Measurements from ENCODE around the gene NPAS2.

Gene NPAS2

DNA sequence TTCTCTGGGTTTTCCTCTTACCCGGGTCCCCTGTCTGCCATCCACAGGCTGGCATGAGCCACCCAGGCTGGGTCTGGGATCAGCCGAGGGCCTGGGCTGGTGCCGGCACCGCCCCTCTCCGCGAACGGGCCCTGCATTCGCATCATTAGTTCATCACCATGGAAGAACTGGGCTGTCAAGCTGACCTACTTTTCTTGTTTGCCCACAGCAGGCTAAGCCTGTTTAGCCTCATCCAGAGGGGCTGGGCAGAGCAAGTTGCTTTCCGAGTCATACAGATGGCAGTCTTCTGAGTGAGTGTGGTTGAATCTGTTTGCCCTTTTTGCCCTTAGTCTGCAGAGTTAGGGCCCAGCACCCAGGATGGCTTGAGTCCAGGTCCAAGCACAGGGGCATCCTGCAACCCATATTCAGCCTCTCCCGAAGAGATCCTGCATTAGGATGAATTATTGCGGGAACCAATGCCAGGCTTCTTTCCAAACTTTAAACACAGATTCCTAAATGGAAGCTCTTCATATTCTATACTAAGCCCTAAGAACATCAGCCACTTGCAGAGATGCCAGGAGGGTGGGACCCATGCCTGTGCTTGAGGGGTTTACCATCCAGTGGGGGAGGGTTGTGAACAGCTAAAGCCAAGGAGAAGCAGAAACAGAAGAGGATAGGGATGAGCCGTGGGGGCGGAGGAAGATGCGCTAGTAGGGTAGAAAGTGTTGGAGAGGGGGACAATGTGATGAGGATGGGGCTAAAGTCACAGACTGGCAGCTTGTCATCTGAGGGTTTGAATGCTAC, 68.0 kb downstream of the NPAS2 start:
- DNase-seq, result no peak

DNA sequence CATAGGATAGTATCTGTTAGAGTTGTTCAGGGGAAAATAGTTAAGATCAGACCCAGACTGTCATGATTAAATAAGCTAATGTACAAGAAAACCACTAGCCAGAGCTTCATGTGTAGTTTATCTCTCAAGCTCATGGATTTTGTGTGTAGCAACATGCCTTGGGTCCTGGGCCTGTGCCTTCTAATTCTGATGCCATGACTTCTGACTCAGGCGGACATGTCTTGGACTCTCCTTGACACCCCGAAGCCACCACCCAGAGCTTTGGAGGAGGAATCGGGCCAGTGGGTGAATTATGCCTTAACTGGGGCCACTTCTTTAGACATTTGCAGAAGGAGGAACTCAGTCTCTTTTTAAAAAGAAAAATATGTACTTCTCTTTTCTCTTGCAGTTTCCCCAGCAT, 68.7 kb downstream of the NPAS2 start:
- no peak for DNase-seq

DNA sequence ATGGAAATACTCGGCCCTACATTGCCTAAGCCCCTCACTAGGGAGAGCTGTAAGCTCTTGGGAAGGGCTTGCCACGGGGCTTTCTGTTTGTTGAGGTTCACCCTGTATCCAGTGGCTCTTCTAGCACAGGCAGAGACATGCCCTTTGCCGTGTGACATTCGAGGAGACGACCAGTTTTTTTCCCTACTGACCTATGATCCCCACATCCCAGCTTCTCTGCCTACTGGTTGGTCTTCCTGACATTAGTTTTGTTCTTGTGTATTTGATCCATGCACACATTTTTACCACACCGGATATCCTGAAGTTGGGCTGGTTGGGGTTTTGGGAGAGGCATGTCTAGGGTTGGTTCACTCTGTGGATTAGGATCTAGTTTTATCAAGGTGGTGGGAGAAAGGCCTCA, 69.3 kb downstream of the NPAS2 start:
- no peak for DNase-seq

GRCh38 chr2:100891906-100892642, 72.1 kb downstream of the NPAS2 start:
- DNase-seq, result no peak

- no peak for DNase-seq
Observed at GRCh38 chr2:100893392-100894104, 73.6 kb downstream of the NPAS2 start.

GRCh38 chr2:100894105-100894795, 74.3 kb downstream of the NPAS2 start:
- DNase-seq, result no peak

DNA sequence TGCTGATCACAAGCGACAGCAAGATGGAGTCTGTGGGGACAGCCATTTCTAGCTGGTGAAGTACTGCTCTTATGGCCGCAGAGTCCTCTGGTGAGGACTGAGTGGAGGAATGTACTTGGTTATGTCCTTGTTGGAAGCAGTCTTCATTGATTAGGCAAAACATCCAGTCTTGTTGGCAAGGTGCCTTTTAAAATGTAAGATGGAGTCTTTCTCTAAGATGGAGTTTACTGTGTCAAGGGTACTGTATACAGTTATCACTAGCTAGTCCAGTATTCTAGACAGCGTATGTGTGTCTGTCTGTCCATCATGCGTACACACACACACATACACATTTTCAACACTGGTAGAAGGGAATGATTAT, 74.8 kb downstream of the NPAS2 start:
- DNase-seq, result no peak

DNA sequence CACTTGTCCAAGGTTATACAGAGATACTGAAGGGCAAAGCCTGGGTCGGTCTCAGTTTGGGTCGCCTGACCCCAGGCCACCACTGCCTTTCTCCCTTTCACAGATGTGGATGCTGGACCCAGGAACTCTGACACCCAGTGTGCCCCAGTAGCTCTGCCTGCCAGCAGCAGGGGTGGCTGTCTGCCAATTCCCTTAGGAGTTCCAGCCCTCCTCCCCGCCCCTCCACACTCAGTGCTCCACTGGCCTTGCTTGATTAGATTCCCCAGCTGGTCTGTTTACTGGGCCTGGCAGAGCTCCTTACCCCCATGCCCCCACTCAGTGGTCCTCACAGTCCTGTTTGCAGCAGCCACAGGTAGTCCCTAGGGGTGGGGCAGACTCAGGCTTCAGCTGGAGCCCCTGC, 75.5 kb downstream of the NPAS2 start:
- DNase-seq, result no peak

- DNase-seq, result no peak
Observed at GRCh38 chr2:100895934-100896685, 76.2 kb downstream of the NPAS2 start.

DNA sequence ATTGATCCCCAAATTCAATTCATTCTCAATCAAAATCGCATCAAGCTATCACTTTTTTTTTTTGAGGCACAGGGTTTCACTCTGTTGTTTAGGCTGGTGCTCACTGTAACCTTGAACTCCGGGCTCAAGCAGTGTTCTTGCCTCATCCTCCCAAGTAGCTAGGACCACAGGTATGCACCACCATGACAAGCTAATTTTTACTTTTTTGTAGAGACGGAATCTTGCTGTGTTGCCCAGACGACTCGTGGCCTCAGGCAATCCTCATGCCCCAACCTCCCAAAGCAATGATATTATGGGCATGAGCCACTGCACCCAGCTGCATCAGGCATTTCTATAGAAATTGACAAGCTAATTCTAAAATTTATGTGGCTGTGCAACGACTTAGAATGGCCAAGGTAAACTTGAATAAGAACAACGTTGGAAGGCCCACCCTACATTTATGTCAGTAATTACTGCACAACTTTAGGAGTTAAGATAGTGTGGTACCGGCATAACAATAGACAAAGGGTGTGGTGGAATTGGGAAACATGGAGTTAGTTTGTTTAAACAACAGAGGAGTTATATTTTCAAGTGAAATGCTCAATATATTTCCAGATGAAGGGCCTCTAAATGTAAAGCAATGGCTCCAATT, 78.2 kb downstream of the NPAS2 start:
- no peak for DNase-seq

DNA sequence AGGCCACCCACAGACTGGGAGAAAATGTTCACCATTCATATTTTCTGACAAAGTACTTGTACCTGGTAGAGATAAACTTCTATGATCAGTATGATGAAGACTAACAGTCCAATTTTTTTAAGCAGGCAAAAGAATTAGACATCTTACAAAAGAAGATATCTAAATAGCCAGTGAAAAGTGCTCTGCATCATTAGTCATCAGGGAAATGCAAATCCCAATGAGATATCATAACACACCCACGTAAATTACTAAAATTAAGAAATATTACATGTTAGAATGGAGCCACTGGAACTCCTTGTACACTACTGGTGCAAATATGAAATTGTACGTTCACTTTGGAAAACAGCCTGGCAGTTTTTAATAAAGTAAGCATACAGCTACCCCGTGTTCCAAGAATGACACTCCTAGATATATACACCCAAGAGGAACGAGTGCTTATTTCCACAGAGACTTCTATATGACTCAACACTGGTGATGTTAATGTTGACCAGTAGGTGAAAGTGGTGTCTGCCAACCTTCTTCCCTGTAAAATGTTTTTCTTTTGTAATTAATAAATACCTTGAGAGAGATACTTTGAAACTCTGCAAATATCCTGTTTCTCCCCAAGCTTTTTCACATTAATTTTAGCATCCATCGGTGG, 80.3 kb downstream of the NPAS2 start:
- no peak for DNase-seq

GRCh38 chr2:100902817-100903405, 83.0 kb downstream of the NPAS2 start:
- no peak for DNase-seq

- DNase-seq, result no peak
Observed at GRCh38 chr2:100903534-100904258, 83.8 kb downstream of the NPAS2 start.

GRCh38 chr2:100905132-100905805, 85.3 kb downstream of the NPAS2 start:
- DNase-seq, result no peak

GRCh38 chr2:100906131-100906530, 86.2 kb downstream of the NPAS2 start:
- no peak for DNase-seq

DNA sequence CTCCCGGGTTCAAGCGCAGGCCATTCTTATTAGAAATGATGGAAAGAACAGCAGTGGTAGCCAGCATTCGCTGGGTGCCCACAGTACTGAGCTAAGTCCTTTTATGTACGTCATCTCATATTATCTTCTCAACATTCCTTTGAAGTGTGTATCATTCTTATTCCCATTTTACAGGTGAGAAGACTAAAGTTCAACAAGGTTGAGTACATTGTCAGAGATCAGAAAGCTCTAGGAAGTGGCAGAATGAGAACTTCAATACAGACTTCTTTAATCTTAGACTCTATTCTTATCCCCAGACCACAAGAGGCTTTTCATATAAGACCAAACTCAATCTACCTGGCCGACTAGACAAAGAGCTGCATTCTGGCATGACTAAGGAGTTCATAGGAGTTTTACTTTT, 86.7 kb downstream of the NPAS2 start:
- no peak for DNase-seq

DNA sequence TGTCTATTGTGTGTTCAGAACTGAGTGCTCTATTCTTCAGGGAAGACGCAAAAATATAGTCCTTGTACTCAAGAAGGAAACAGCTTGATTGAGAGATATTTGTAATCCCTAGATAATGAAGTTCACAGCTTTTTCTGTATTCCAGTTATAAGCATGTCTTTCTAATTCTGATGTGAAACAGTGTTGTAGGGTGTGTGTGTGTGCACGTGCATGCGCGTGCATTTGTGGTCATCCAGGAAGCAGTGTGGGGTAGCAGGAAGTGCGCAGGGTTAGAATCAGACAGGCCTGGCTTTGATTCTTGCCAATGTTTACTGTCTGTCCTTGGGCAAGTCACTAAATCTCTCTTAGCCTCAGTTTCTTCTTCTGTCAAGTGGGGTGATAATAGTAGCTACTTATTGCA, 87.9 kb downstream of the NPAS2 start:
- no peak for DNase-seq

DNA sequence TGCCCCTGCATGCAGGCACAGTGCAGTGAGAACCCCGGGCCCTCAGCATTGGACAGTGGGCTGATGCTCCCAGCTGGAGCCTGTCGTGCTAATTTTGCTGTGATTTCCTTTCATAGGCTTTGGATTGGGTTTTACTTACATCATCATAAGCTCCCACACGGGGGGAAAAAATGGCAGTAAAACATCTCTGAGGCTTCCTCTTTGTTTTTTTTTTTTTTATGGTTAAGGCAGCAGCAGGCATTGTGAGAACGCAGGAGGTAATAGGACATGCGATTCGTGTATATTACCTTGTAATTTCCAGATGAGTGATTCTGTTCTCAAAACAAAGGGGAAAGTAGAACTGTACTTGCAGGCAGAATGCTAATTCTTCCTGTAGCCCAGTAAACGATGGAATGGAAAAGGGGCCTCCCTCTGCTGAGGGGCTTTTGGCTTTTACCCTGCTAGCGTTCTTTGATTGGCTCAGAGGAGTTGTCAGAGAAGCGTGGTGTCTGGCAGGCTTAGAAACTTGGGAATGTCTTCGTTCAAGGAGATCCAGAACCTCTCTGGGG, 89.7 kb downstream of the NPAS2 start:
- DNase-seq, result no peak

DNA sequence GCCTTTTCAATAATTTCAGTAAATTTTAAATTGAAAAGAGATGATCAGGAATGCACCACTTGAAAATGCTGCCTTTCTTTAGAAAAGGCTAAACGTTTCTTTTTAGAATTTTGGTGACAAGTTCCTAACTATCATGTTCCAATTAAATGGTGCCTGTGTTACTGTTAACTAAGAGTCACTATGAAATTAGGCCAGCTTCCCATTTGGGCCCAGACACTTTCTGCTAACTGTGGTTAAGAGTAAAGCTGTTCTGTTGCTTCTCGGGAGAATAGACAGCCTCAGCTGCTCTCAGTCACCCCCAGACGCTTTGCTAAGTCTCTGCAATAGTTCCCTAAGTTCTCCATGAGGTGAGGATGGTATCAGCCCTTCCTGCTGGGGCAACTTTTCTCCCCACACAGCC, 90.2 kb downstream of the NPAS2 start:
- DNase-seq, result no peak

- no peak for DNase-seq
Observed at GRCh38 chr2:100919316-100919715, 99.4 kb downstream of the NPAS2 start.
